Immature natural killer cell (primary cell): ENCODE data around the gene SUPT5H. TPM values are rescaled to one million over a fixed set of nuclear protein-coding genes. Genes with fewer than 3 reads are reported as not detected.

Experiments used
- DNase-seq, 3 donors: peaks; one replicate each; pipeline ENCODE4 v3.0.0; 2022; ENCODE audit warnings: mixed read lengths in 1 of 3
- H3K27ac Mint-ChIP-seq, 6 donors: one replicate each; pipeline ENCODE4 v1.8.0; 2020; ENCODE audit warnings: mixed read lengths in 6 of 6, mild to moderate bottlenecking in 5 of 6, inconsistent platforms in 4 of 6, moderate library complexity in 3 of 6
- H3K27me3 Mint-ChIP-seq, 3 donors: one replicate each; pipeline ENCODE4 v1.8.0; 2020 to 2021; ENCODE audit warnings: low read depth in 3 of 3, mild to moderate bottlenecking in 3 of 3, mixed read lengths in 3 of 3, moderate library complexity in 3 of 3, inconsistent platforms in 1 of 3
- H3K36me3 Mint-ChIP-seq, 3 donors: one replicate each; pipeline ENCODE4 v1.8.0; 2020; ENCODE audit warnings: mixed read lengths in 3 of 3, inconsistent platforms in 2 of 3, mild to moderate bottlenecking in 2 of 3
- H3K4me1 Mint-ChIP-seq, 2 donors: one replicate each; pipeline ENCODE4 v1.8.0; 2020; ENCODE audit warnings: inconsistent platforms in 2 of 2, mild to moderate bottlenecking in 2 of 2, mixed read lengths in 2 of 2, moderate library complexity in 1 of 2
- H3K4me3 Mint-ChIP-seq, 5 donors: one replicate each; pipeline ENCODE4 v1.8.0; 2020; ENCODE audit warnings: mild to moderate bottlenecking in 5 of 5, mixed read lengths in 5 of 5, inconsistent platforms in 3 of 5, moderate library complexity in 3 of 5
- H3K9me3 Mint-ChIP-seq, 6 donors: one replicate each; pipeline ENCODE4 v1.8.0; 2020; ENCODE audit warnings: mild to moderate bottlenecking in 6 of 6, mixed read lengths in 6 of 6, inconsistent platforms in 4 of 6, moderate library complexity in 3 of 6
- polyA plus RNA-seq, 3 donors: library from polyadenylated mRNA; unstranded; fragments of 300-500 nt; fragmentation: Illumina TruSeq; gene quantifications; one replicate each; pipeline ENCODE4 v1.2.3, GENCODE V29; 2021

Gene SUPT5H
- 100 to 1,000 TPM in 1 of 3 donors, 10 to 100 TPM in 2; 30.5 to 114 (median 67.0) TPM for polyA plus RNA-seq

DNA sequence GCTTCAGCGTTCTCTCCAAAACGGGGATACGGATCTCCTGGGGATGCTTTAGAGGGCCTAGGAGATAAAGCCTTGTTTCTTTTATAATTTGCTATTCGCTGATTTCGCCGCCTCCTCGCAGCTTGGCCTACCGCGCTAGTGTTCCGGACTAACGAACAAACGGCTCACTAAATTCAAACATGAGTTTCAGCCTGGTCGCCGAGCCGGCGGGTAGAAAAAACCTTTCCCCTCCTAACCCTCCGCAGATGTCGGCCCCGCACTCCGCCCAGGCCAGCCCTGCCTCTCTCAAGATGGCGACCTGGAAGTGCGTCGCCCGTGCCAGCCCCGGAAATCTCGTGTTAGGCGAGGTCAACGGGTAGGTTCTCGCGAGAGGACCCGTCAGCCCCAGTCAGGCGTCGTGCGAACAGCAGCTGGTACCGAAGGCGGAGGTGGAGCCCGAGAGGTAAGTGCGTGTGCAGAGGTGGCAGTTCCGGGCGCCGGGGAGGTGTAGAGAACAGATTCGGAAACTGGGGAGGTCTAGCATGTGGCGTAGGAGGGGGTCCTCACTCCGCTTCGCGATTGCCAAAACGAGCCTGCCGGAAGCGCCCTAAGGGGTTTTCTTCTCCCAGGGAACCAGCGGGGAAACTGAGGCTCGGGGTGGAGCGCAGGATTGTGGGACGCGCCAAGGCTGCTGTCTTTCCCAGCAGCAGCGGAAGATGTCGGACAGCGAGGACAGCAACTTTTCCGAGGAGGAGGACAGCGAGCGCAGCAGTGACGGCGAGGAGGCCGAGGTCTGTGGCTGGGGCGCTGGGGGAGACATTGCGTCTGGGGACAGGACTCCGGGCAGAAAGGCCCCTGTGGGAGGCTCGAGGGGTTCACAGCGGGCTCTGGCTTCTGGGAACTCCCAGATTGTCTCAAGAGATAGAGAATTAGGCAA lies at the start of gene SUPT5H:
SUPT5H (plus strand) TSS at position 387 of the 916 bp plus-strand sequence; CDS start at position 696, 309 bp downstream.
- Mint-ChIP-seq H3K4me3 (peak within 1 kb of the TSS; percentile 93 to 100 (median 99)), H3K27ac (peak within 1 kb of the TSS; percentile 99 to 100 (median 100)), H3K4me1 (peaks cover 58 to 59% of the 10 kb centered on the region in 2 donors), H3K27me3 (peaks cover 0 to 9% (median 5%) of the 10 kb centered on the region in 3 donors), H3K36me3 (peaks cover 3 to 5% (median 3%) of the 10 kb centered on the region in 3 donors), H3K9me3 (no peaks in the 10 kb centered on the region)
- DNase-seq: peak; percentile 97 to 99 (median 98)

DNA sequence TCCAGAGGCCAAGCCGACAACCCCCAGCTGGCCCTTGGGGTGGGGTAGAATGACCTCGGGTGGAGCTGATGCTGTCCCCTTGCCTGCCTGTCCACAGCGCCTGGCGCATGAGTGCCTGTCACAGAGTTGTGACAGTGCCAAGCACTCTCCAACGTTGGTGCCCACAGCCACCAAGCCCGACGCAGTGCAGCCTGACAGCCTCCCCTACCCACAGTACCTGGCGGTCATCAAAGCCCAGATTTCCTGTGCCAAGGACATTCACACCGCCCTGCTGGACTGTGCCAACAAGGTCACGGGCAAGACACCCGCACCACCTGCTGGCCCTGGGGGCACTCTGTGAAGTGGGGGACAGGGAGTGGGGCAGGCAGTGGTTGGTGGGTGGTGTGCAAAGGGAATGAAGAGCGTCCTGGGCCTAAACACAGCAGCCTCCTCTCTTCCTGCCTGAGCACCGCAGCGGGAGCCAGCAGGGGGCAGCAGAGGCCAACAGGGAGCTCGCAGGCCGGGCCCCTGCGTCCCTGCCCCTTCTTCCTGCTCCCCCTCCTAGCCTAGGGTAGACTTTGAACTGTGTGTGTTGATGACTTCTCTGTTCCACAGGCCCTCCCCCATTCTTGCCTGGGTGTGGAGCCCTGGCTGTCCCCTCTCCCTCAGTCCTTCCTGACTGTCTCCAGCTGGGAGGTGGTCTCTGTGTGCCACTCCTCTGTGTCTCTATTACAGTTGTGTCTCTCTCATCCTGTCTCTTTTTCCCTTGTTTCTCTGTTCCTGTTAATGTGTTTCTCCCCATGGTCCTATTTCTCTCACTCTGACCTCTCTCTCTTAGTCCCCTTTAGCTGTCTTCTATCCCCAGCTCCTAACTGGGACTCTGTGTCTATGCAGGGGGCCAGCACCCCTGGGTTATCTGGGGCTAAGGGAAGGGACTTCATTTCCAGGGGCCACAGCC lies 47.8 kb upstream of the SUPT5H start:
- Mint-ChIP-seq H3K27ac (peak overlapping the region; percentile 97 to 100 (median 99)), H3K4me3 (peak overlapping the region; percentile 71 to 81 (median 77)), H3K27me3 (peaks cover 19 to 30% (median 27%) of the 10 kb centered on the region in 3 donors), H3K36me3 (peaks cover 5 to 15% (median 12%) of the 10 kb centered on the region in 3 donors), H3K9me3 (no peaks in the 10 kb centered on the region), H3K4me1 (peaks cover 58 to 59% of the 10 kb centered on the region in 2 donors)
- DNase-seq: peak; percentile 90 to 92 (median 90)

DNA sequence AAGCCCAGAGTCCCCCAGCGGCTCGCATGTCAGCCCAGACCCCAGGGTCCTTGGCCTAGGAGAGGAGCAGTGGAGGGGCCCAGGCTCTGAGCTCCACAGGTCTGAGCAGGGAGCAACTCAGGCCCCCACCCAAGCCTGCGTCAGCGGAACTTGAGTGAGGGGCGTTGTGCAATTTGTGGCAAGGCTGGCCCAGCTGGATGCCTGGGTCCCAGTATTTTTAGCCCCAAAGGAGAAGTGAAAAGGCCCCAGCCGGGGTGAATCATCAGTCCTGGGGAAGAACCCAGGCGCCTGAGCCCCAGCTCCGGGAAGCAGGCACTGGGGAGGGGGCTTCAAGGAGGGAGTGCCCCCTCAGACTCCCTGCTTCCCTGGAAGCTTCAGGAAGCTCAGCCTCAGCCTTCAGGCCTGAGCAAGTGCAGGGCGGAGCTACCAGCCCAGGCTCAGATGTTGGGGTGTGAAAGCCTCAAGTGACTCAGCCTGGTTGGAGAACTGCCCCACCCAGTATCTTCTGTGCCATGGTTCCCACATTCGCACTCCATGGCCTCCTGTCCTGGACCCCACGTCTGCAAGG lies 47.0 kb upstream of the SUPT5H start:
- Mint-ChIP-seq H3K4me1 (peaks cover 60 to 61% of the 10 kb centered on the region in 2 donors), H3K27ac (peak overlapping the region; percentile 97 to 100 (median 99)), H3K36me3 (peaks cover 5 to 14% (median 12%) of the 10 kb centered on the region in 3 donors), H3K9me3 (no peaks in the 10 kb centered on the region), H3K4me3 (peak overlapping the region; percentile 71 to 81 (median 77)), H3K27me3 (peaks cover 22 to 36% (median 33%) of the 10 kb centered on the region in 3 donors)
- peak; percentile 57 to 61 (median 60) for DNase-seq

DNA sequence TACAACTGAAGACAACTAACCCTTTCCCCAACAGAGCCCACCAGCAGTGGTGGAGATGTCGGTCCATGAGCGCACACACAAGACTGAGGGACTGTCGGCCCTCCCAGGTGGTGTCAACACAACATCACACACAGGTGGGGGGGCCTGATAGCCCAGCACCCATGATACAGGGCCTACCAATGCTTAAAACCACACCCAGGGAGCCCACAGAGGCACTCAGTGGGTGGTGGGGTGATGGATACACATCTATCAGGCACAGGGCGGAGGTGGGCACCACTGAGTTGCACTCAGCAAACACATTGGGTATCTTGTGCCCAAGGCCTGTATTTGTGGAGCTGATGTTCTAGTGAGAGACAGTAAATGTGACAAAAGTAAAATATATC lies 45.7 kb upstream of the SUPT5H start:
- peaks cover 5 to 7% (median 6%) of the 10 kb centered on the region in 3 donors for H3K36me3 Mint-ChIP-seq
- no peak for DNase-seq
- H3K9me3 Mint-ChIP-seq: no peaks in the 10 kb centered on the region
- peaks cover 60 to 63% of the 10 kb centered on the region in 2 donors for H3K4me1 Mint-ChIP-seq
- peaks cover 30 to 46% (median 43%) of the 10 kb centered on the region in 3 donors for H3K27me3 Mint-ChIP-seq
- H3K27ac Mint-ChIP-seq: peak overlapping the region; percentile 97 to 100 (median 99)
- H3K4me3 Mint-ChIP-seq: peak overlapping the region; percentile 20 to 77 (median 58)

DNA sequence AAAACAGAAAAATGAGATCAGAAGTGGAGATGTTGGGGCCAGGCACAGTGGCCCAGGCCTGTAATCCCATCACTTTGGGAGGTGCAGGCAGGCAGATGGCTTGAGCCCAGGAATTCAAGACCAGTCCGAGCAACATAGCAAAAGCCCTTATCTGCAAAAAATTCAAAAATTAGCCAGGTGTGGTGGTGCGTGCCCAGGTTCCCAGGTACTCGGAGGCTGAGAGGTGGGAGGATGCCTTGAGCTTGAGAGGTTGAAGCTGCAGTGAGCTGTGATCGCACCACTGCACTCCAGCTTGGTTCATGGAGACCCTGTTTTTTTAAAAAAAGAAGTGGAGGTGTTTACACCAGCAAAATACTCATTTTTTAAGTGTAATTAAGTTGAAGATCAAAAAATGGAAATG lies 45.3 kb upstream of the SUPT5H start:
- no peak for DNase-seq
- Mint-ChIP-seq H3K27ac (peak overlapping the region; percentile 97 to 100 (median 99)), H3K36me3 (peaks cover 3 to 6% (median 4%) of the 10 kb centered on the region in 3 donors), H3K27me3 (peaks cover 33 to 46% (median 43%) of the 10 kb centered on the region in 3 donors), H3K4me3 (peak overlapping the region; percentile 20 to 77 (median 58)), H3K4me1 (peaks cover 60 to 67% of the 10 kb centered on the region in 2 donors), H3K9me3 (no peaks in the 10 kb centered on the region)

DNA sequence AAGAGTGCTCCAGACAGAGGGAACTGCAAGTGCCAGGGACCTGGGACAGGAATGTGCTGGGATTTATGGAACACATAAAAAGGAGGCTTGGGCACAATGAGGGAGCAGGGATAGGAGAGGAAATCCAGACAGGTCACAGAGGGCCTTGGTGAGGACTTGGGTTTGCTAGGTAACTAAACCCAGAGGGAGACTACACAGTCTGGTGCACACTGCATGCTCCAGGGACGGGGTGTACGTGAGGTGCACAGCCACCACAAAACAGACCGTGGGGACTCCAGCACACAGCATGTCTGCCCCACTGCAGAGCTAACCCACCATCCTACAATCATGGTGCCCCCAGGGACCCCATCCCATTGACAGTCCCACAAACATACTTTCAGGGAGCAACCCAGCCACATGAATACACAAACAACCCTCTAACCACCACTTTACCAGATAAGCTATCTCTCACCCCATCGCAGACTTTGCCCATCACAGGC lies 44.3 kb upstream of the SUPT5H start:
- peak overlapping the region; percentile 97 to 100 (median 99) for H3K27ac Mint-ChIP-seq
- H3K9me3 Mint-ChIP-seq: no peaks in the 10 kb centered on the region
- DNase-seq: no peak
- H3K27me3 Mint-ChIP-seq: peaks cover 36 to 52% (median 51%) of the 10 kb centered on the region in 3 donors
- peak overlapping the region; percentile 68 to 89 (median 77) for H3K4me3 Mint-ChIP-seq
- peaks cover 67 to 76% of the 10 kb centered on the region in 2 donors for H3K4me1 Mint-ChIP-seq
- H3K36me3 Mint-ChIP-seq: peaks cover 0 to 3% (median 0%) of the 10 kb centered on the region in 3 donors

DNA sequence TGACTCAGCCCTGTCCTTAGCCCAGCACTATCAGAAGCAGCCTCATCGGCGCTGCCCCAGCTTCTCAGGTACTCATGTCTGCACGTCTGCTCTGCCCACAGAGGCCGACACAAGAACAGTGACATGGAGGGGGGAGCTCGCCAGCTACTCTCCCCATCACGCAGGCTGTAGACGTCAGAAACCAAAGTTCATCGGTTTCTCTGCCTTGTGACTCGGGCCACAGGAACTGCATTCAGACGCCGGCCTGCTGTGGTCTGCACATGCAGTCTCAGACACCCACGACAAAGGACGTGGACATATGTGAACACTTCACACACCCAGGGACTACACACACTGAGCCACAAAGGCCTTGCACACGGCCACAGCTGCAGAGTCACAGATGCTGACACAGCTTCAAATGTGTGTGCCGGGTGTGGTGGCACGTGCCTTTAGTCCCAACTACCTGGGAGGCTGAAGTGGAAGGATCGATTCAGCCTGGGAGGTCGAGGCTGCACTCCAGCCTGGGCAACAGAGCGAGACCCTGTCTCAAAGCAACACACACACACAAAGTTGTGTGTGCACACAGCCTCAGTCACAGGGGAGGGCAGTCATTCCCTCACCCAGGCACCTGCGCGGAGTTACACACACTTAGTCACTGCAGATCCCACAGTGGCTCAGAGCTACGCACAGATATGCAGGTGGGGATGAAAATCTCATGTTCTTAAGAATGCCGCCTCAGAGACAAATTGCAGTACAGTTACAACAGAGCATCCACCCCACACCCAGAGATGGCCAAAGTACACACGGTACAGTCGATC lies 43.6 kb upstream of the SUPT5H start:
- no peaks in the 10 kb centered on the region for H3K9me3 Mint-ChIP-seq
- peak overlapping the region; percentile 68 to 89 (median 77) for H3K4me3 Mint-ChIP-seq
- peak; percentile 95 to 97 (median 96) for DNase-seq
- H3K27me3 Mint-ChIP-seq: peaks cover 41 to 57% (median 54%) of the 10 kb centered on the region in 3 donors
- peaks cover 72 to 78% of the 10 kb centered on the region in 2 donors for H3K4me1 Mint-ChIP-seq
- H3K27ac Mint-ChIP-seq: peak overlapping the region; percentile 97 to 100 (median 99)
- H3K36me3 Mint-ChIP-seq: peaks cover 0 to 3% (median 0%) of the 10 kb centered on the region in 3 donors

DNA sequence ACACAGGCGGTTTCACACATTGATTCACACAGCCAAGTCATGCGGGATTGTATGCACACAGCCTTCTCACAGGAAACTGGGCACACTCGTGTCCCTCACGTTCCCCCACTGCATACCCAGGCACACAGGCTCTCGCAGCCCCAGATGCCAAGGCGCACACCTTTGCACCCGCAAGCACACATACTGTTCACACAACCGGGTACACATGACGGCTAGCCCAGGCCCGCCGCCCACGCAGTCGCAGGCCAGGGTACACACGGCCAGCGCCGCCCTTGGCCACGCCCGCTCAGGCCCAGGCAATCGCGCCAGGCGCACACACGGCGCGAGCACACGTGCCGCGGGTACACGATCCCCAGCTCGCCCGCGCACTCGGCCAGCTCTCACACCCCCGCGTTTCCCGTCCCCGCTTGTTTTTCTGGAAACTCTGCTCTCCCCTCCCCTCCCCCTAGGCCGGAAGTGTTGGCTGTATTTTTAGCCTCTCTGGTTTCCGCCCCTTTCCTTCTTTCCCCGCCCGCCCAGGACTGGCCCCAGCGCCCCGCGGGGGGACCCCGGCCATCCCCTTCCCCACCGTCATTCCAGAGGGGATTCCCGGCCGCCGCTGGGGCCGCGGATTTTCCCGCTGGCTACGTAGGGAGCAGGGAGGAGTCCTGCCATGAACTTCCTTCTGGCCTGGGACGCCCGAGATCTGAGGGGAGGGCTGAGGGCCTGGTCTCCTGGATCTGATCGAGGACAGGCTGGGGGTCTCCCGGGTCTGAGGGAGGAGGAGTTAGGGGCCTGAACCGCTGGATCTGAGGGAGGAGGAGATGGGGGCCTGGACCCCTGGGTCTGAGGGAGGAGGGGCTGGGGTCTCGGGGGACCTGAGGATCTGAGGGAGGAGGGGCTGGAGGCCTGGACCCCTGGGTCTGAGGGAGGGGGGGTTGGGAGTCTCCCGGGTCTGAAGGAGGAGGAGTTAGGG lies 42.8 kb upstream of the SUPT5H start:
- peak overlapping the region; percentile 68 to 89 (median 77) for H3K4me3 Mint-ChIP-seq
- H3K27ac Mint-ChIP-seq: peak overlapping the region; percentile 97 to 100 (median 99)
- DNase-seq: peak; percentile 87 to 92 (median 90)
- peaks cover 49 to 66% (median 63%) of the 10 kb centered on the region in 3 donors for H3K27me3 Mint-ChIP-seq
- H3K4me1 Mint-ChIP-seq: peaks cover 68 to 74% of the 10 kb centered on the region in 2 donors
- no peaks in the 10 kb centered on the region for H3K9me3 Mint-ChIP-seq
- peaks cover 3 to 6% (median 3%) of the 10 kb centered on the region in 3 donors for H3K36me3 Mint-ChIP-seq

DNA sequence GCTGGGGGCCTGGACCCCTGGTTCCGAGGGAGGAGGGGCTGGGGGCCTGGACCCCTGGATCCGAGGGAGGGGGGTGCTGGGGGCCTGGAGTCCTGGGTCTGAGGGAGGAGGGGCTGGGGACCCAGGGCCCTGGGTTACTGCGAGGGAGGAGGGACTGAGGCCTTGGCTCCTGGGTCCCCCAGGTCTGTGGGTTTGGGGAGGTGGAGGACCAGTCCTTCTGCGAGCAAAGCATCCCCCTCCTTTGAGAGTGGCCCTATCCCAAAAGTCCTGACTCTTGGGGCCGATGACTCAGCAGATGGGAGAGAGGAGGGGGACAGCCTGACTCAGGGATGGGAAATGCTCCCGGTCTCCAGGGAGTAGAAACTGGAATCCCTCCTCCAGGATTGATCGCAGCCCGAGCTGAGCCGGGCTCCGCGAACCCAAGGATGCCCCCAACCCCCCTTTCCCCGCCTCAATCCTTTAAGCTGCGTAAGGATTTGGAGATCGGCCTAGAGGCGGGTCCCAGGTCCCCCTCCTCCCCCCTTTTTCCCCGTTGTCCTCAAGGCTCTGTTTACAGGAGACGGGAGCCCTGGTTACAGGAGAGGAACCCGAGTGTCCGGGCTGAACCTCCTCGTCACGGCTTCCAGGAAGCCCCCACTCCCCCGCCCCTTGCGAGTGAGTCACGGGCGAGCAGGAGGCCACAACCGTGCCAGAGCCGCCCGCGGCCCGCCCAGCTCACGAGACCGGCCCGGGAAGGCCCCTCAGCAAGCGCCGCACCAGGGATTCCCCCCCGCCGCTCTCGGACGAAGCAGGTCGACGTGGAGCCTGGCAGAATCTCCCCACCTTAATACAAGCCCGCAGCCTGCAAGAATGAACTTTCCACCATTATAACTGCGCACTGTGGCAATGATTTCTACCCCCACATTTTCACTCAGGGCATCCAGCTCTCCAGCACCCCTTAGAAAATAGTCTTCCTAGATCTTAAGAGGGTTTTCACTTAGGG lies 41.8 kb upstream of the SUPT5H start:
- Mint-ChIP-seq H3K4me1 (peaks cover 66 to 73% of the 10 kb centered on the region in 2 donors), H3K27ac (peak overlapping the region; percentile 97 to 100 (median 99)), H3K4me3 (peak overlapping the region; percentile 68 to 89 (median 77))

DNA sequence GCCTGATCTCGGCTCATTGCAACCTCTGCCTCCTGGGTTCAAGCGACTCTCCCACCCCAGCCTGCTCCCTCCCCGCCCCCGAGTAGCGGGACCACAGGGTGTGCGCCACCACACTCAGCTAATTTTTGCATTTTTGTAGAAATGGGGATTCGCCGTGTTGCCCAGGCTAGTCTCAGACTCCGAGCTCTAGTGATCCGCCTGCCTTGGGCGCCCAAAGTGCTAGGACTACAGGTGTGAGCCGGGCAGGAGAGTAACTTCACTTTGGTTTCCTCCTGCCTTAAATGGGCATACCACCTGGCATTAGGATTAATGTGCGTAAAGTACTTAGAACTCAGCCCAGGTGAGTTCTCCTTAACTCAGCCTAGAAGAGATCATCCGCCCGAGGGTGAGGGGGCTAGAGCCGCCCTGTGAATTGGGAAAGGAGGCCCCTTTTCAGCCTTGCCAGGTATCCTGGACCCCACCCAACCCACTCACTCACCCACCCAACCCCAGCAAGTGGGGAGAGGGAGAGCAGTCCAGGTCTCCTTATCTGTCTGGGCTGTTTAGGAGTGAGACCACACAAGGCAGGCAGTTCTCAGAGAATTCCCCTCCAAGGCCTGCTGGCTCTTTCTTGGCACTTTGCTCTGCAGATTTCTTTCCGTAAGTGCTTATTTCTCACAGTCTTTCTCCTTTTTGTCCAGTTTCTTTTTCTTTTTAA lies 40.0 kb upstream of the SUPT5H start:
- Mint-ChIP-seq H3K4me1 (peaks cover 62 to 68% of the 10 kb centered on the region in 2 donors), H3K27ac (peak overlapping the region; percentile 91 to 99 (median 99)), H3K27me3 (peaks cover 75 to 84% (median 81%) of the 10 kb centered on the region in 3 donors), H3K4me3 (peak overlapping the region; percentile 36 to 91 (median 89)), H3K9me3 (peaks cover 0 to 13% (median 0%) of the 10 kb centered on the region in 6 donors), H3K36me3 (peaks cover 14 to 20% (median 16%) of the 10 kb centered on the region in 3 donors)
- DNase-seq: no peak

More for the DNA sequence above, 41.8 kb upstream of the SUPT5H start:
- Mint-ChIP-seq H3K36me3 (peaks cover 12 to 16% (median 12%) of the 10 kb centered on the region in 3 donors), H3K9me3 (peaks cover 0 to 8% (median 0%) of the 10 kb centered on the region in 6 donors), H3K27me3 (peaks cover 59 to 71% (median 71%) of the 10 kb centered on the region in 3 donors)
- peak; percentile 98 to 99 (median 98) for DNase-seq
